IPS-18c (cell line): Measurements from ENCODE around the gene SLC35G4.
"Not testable (repeated sequence)": the region's sequence is repeated elsewhere in the genome, so short reads cannot be mapped to it uniquely, and the experiment has no call there.

Experiments used
- H3K4me3 ChIP-seq: 2 replicates; pipeline ENCODE4 v1.7.0; 2013; ENCODE audit warnings: low read depth, mild to moderate bottlenecking, low read length, moderate library complexity; ENCODE audit not compliant: insufficient read depth
- H3K9me3 ChIP-seq: one replicate; pipeline ENCODE4 v1.6.1; 2013; ENCODE audit warnings: mild to moderate bottlenecking, low read length, moderate library complexity; ENCODE audit not compliant: control insufficient read depth, insufficient read depth

Gene SLC35G4

GRCh38 chr18:11600321-11600720 is 9.1 kb upstream of the SLC35G4 start:
- no peak overlapping the region for H3K4me3 ChIP-seq
- H3K9me3 ChIP-seq, result no peaks in the 10 kb centered on the region

- H3K4me3 ChIP-seq, result no peak overlapping the region
- H3K9me3 ChIP-seq, result peaks cover under 1% of the 10 kb centered on the region
Measured at GRCh38 chr18:11607906-11608305, 1.5 kb upstream of the SLC35G4 start.

- H3K4me3 ChIP-seq, H3K9me3 ChIP-seq: not testable (repeated sequence)
Measured at GRCh38 chr18:11608618-11609017, 778 bp upstream of the SLC35G4 start.

GRCh38 chr18:11613073-11613472 is 3.7 kb downstream of the SLC35G4 start:
- H3K9me3 ChIP-seq, result peaks cover 11% of the 10 kb centered on the region
- H3K4me3 ChIP-seq, result not testable (repeated sequence)

GRCh38 chr18:11613611-11614010 is 4.2 kb downstream of the SLC35G4 start:
- not testable (repeated sequence) for H3K4me3 ChIP-seq
- H3K9me3 ChIP-seq, result peaks cover 11% of the 10 kb centered on the region

- H3K9me3 ChIP-seq, result peaks cover 11% of the 10 kb centered on the region
- not testable (repeated sequence) for H3K4me3 ChIP-seq
Measured at GRCh38 chr18:11614042-11614441, 4.6 kb downstream of the SLC35G4 start.

- H3K4me3 ChIP-seq, result not testable (repeated sequence)
Measured at GRCh38 chr18:11614981-11615380, 5.6 kb downstream of the SLC35G4 start.

GRCh38 chr18:11647310-11647709 is 37.9 kb downstream of the SLC35G4 start:
- H3K4me3 ChIP-seq, H3K9me3 ChIP-seq: not testable (repeated sequence)

More at GRCh38 chr18:11614981-11615380, 5.6 kb downstream of the SLC35G4 start:
- peaks cover 11% of the 10 kb centered on the region for H3K9me3 ChIP-seq

- not testable (repeated sequence) for H3K4me3 ChIP-seq, H3K9me3 ChIP-seq
Measured at GRCh38 chr18:11647804-11648203, 38.4 kb downstream of the SLC35G4 start.

- Histone ChIP-seq H3K9me3 (no peaks in the 10 kb centered on the region), H3K4me3 (no peak overlapping the region)
Measured at GRCh38 chr18:11649839-11650238, 40.4 kb downstream of the SLC35G4 start.

GRCh38 chr18:11651899-11652298 is 42.5 kb downstream of the SLC35G4 start:
- Histone ChIP-seq H3K9me3 (no peaks in the 10 kb centered on the region), H3K4me3 (no peak overlapping the region)

- Histone ChIP-seq H3K4me3 (no peak overlapping the region), H3K9me3 (no peaks in the 10 kb centered on the region)
Measured at GRCh38 chr18:11653521-11653920, 44.1 kb downstream of the SLC35G4 start.

- H3K9me3 ChIP-seq, result no peaks in the 10 kb centered on the region
Measured at GRCh38 chr18:11654736-11655605, 45.6 kb downstream of the SLC35G4 start.

GRCh38 chr18:11655606-11655932 is 46.2 kb downstream of the SLC35G4 start:
- Histone ChIP-seq H3K9me3 (no peaks in the 10 kb centered on the region), H3K4me3 (no peak overlapping the region)

More at GRCh38 chr18:11654736-11655605, 45.6 kb downstream of the SLC35G4 start:
- no peak overlapping the region for H3K4me3 ChIP-seq

- H3K4me3 ChIP-seq, result no peak overlapping the region
Measured at GRCh38 chr18:11657152-11657551, 47.8 kb downstream of the SLC35G4 start.

GRCh38 chr18:11657554-11657953 is 48.2 kb downstream of the SLC35G4 start:
- H3K9me3 ChIP-seq, result no peaks in the 10 kb centered on the region
- H3K4me3 ChIP-seq, result no peak overlapping the region

More at GRCh38 chr18:11657152-11657551, 47.8 kb downstream of the SLC35G4 start:
- no peaks in the 10 kb centered on the region for H3K9me3 ChIP-seq

- no peaks in the 10 kb centered on the region for H3K9me3 ChIP-seq
Measured at GRCh38 chr18:11658019-11658418, 48.6 kb downstream of the SLC35G4 start.

GRCh38 chr18:11658989-11659388 is 49.6 kb downstream of the SLC35G4 start:
- Histone ChIP-seq H3K4me3 (no peak overlapping the region), H3K9me3 (no peaks in the 10 kb centered on the region)

More at GRCh38 chr18:11658019-11658418, 48.6 kb downstream of the SLC35G4 start:
- H3K4me3 ChIP-seq, result no peak overlapping the region
